RWPE2 (cell line): ENCODE data around the gene KCNJ2.
A peak's percentile ranks its signal among the peaks of the same experiment; 100 is the strongest.

Experiments
- ATAC-seq: fragments of 200-7000 bp; cut with Tn5 transposase; 3 replicates; pipeline ENCODE4 v1.9.1; 2021; ENCODE audit warnings: low read depth
- DNase-seq: peaks from one replicate; pipeline ENCODE4 v3.0.0-alpha.2; 2020; ENCODE audit warnings: low spot score
- H3K27ac ChIP-seq: fragments of 450-650 bp; 2 replicates; pipeline ENCODE4 v1.5.1; 2017; ENCODE audit warnings: mild to moderate bottlenecking; ENCODE audit not compliant: poor library complexity, severe bottlenecking
- H3K27me3 ChIP-seq: fragments of 250-450 bp; sonication (Bioruptor Pico); 2 replicates; pipeline ENCODE4 v1.5.1; 2021; ENCODE audit warnings: mild to moderate bottlenecking, moderate library complexity; ENCODE audit not compliant: insufficient read depth, poor library complexity, severe bottlenecking
- H3K36me3 ChIP-seq: fragments of 250-450 bp; sonication (Bioruptor Pico); 2 replicates; pipeline ENCODE4 v1.5.1; 2020; ENCODE audit warnings: low read depth, mild to moderate bottlenecking, moderate library complexity
- H3K4me1 ChIP-seq: fragments of 250-450 bp; sonication (Bioruptor Pico); 2 replicates; pipeline ENCODE4 v1.5.1; 2021; ENCODE audit warnings: mild to moderate bottlenecking, moderate library complexity; ENCODE audit not compliant: insufficient read depth, poor library complexity, severe bottlenecking
- H3K4me3 ChIP-seq: fragments of 250-450 bp; sonication (Bioruptor Pico); 2 replicates; pipeline ENCODE4 v1.5.1; 2021; ENCODE audit warnings: mild to moderate bottlenecking, moderate library complexity; ENCODE audit not compliant: severe bottlenecking
- H3K9me3 ChIP-seq: fragments of 250-450 bp; sonication (Bioruptor Pico); 2 replicates; pipeline ENCODE4 v1.5.1; 2021; ENCODE audit warnings: mild to moderate bottlenecking, moderate library complexity; ENCODE audit not compliant: severe bottlenecking
- TF ChIP-seq, protein P1 (sequence below): fragments of 450-650 bp; IDR thresholded peaks from one replicate; pipeline ENCODE4 v1.5.1; 2017; ENCODE audit warnings: mild to moderate bottlenecking, moderate library complexity; ENCODE audit not compliant: poor library complexity, severe bottlenecking

The KCNJ2 gene

DNA sequence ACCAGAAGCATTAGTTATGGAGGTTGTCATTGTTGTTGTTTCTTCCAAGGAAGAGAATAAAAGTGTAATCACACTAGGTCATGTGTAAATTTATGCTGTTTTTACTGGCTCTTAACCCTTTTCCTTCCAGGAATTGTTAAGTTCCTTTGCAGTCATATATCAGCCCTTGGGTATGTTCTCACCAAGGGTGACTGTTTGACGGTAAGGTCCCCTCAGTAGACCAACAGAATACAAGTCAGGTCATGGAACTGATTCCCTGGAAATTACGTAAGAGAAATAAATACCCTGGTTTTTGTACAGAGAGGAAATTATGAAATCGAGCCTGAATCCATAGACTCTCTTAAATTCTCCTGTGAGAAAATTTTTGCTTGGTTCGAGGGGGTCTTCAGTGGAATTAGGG lies 11.2 kb upstream of the KCNJ2 start:
- Histone ChIP-seq H3K36me3 (no peaks in the 10 kb centered on the region), H3K9me3 (no peaks in the 10 kb centered on the region), H3K27me3 (no peaks in the 10 kb centered on the region), H3K27ac (no peak overlapping the region), H3K4me1 (peaks cover 14% of the 10 kb centered on the region), H3K4me3 (no peak overlapping the region)
- DNase-seq: no peak
- TF ChIP-seq, protein P1, sequence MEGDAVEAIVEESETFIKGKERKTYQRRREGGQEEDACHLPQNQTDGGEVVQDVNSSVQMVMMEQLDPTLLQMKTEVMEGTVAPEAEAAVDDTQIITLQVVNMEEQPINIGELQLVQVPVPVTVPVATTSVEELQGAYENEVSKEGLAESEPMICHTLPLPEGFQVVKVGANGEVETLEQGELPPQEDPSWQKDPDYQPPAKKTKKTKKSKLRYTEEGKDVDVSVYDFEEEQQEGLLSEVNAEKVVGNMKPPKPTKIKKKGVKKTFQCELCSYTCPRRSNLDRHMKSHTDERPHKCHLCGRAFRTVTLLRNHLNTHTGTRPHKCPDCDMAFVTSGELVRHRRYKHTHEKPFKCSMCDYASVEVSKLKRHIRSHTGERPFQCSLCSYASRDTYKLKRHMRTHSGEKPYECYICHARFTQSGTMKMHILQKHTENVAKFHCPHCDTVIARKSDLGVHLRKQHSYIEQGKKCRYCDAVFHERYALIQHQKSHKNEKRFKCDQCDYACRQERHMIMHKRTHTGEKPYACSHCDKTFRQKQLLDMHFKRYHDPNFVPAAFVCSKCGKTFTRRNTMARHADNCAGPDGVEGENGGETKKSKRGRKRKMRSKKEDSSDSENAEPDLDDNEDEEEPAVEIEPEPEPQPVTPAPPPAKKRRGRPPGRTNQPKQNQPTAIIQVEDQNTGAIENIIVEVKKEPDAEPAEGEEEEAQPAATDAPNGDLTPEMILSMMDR: no peak
- no peak for ATAC-seq

DNA sequence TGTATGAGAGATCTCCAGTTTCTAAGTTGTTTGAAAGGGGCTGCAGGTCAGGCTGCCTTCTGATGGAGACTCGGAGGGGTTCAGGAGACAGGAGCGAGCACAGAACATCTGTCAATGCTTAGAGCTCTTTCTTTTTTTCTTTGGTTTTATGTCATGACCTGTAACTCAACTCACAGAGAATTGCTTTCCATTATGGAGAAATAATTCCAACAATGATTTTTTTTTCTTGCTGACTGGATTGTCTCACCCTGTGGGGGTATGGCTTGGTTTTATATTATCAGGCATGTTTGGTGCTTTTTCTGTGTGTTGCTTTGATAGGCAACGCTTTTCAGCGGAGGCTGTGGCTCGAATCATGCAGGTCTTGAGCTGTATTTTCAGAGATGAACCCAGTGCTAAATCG lies 10.7 kb upstream of the KCNJ2 start:
- no peak for ATAC-seq
- peaks cover 14% of the 10 kb centered on the region for H3K4me1 ChIP-seq

DNA sequence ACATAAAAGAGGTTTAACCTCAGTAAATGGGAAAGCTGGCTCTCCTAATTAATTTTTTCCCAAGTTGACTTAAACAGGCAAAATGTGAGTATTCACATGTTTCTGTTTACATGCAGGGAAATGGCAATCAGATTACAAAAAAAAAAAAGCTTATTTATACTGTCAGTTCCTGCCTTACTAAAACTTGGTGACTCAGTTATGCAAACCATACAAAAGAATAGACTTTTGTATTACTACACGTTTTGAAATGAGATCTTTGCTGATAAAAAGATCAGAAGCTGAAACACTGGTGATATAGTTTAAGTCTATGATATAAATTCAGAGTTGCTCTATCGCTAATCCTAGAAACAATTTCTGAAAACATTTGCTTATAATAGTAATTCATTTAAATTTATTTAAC lies 9.4 kb upstream of the KCNJ2 start:
- no peak for DNase-seq
- TF ChIP-seq, protein P1: no peak
- Histone ChIP-seq H3K4me1 (peaks cover 14% of the 10 kb centered on the region), H3K27me3 (no peaks in the 10 kb centered on the region), H3K4me3 (no peak overlapping the region), H3K9me3 (no peaks in the 10 kb centered on the region), H3K36me3 (no peaks in the 10 kb centered on the region), H3K27ac (no peak overlapping the region)
- ATAC-seq: peak; percentile 40; the same call in 1 of the 3 replicates

More for the DNA sequence above, 10.7 kb upstream of the KCNJ2 start:
- H3K4me3 ChIP-seq: no peak overlapping the region
- no peak overlapping the region for H3K27ac ChIP-seq
- TF ChIP-seq, protein P1: no peak
- DNase-seq: no peak
- H3K9me3 ChIP-seq: no peaks in the 10 kb centered on the region
- no peaks in the 10 kb centered on the region for H3K36me3 ChIP-seq
- H3K27me3 ChIP-seq: no peaks in the 10 kb centered on the region

DNA sequence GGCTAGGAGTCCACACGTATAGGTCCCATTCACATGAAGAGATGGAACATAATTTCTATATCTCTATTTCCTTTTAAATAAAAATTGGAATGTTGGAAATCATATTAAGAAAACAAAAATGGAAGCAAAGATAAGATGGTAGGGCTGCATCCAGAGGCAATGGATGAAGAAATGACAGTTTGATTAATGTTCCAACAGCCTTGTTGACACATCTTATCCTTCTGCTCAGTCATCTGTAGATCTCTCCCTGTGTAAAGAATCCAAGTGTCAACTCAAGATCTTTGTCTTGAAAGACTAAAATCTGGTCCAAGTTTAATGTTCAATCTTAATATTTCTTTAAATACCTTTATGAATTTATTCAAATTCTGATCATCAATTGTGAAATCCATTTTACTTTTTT lies 7.8 kb upstream of the KCNJ2 start:
- Histone ChIP-seq H3K4me3 (no peak overlapping the region), H3K9me3 (no peaks in the 10 kb centered on the region), H3K36me3 (no peaks in the 10 kb centered on the region), H3K4me1 (peaks cover 14% of the 10 kb centered on the region), H3K27ac (no peak overlapping the region), H3K27me3 (no peaks in the 10 kb centered on the region)
- ATAC-seq (no peak), DNase-seq (no peak)
- TF ChIP-seq, protein P1: no peak

DNA sequence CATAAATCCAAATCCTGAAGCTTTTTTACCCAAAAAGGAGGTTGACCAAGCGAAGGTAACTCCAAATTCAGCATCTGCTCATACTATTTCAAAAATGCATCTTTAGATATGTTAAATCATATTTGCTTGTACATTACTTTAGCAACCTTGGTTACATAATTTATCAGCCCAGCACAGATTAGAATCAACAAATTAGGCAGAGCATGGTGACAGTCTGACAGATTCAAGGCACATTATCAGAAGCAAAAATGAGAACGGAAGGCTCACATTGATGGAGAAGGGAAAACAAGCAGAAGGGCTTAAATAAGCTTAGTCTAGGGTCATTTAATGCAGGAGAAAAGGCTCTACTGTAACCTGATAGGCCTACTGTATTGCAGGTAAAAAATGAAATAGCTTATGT lies 3.9 kb upstream of the KCNJ2 start:
- Histone ChIP-seq H3K27me3 (peaks cover 19% of the 10 kb centered on the region), H3K36me3 (no peaks in the 10 kb centered on the region), H3K9me3 (no peaks in the 10 kb centered on the region), H3K4me3 (no peak overlapping the region), H3K4me1 (peaks cover 7% of the 10 kb centered on the region), H3K27ac (no peak overlapping the region)
- DNase-seq: no peak
- ATAC-seq: no peak
- TF ChIP-seq, protein P1: no peak
